CD4-positive, alpha-beta memory T cell (primary cell): ENCODE results near the gene RAPGEFL1. TPM values are rescaled to one million over a fixed set of nuclear protein-coding genes. Genes with fewer than 3 reads are reported as not detected.
A peak's percentile ranks its signal among the peaks of the same experiment; 100 is the strongest.

Source experiments
- CTCF ChIA-PET: fragments of 350-600 bp; sonication (Branson Sonifier 250); formaldehyde crosslinking; loops from one replicate; lab custom pipeline; 2021; ENCODE audit warnings: inconsistent platforms; ENCODE audit not compliant: partially characterized antibody; lab: Charles Lee
- POLR2A ChIA-PET: fragments of 350-600 bp; sonication (Branson Sonifier 250); formaldehyde crosslinking; loops from one replicate; lab custom pipeline; 2021; ENCODE audit not compliant: partially characterized antibody; lab: Charles Lee
- DNase-seq, 5 donors: peaks; one replicate each; pipeline versions ENCODE4 v3.0.0 to v3.0.0-alpha.2; 2020 to 2022; ENCODE audit warnings: mixed read lengths in 1 of 5
- H3K27ac ChIP-seq: one replicate; pipeline ENCODE4 v1.7.0; 2013; ENCODE audit warnings: low read depth, low read length
- H3K27me3 ChIP-seq: 2 replicates; pipeline ENCODE4 v1.7.0; 2013; ENCODE audit warnings: mild to moderate bottlenecking, low read length, moderate library complexity; ENCODE audit not compliant: insufficient read depth
- H3K36me3 ChIP-seq: 2 replicates; pipeline ENCODE4 v1.7.0; 2013; ENCODE audit warnings: mild to moderate bottlenecking, low read length, moderate library complexity; ENCODE audit not compliant: insufficient read depth
- H3K4me1 ChIP-seq: 2 replicates; pipeline ENCODE4 v1.7.0; 2013; ENCODE audit warnings: mild to moderate bottlenecking, low read length, moderate library complexity; ENCODE audit not compliant: insufficient read depth
- H3K4me3 ChIP-seq, 2 donors: one replicate each; pipeline ENCODE4 v1.7.0; 2013; ENCODE audit warnings: low read length in 2 of 2, mild to moderate bottlenecking in 1 of 2
- H3K9me3 ChIP-seq, 2 donors: one replicate each; pipeline ENCODE4 v1.7.0; 2013; ENCODE audit warnings: low read length in 2 of 2, control low read depth in 1 of 2; ENCODE audit not compliant: control insufficient read depth in 1 of 2
- H3K27ac Mint-ChIP-seq, 7 donors: one replicate each; pipeline ENCODE4 v1.8.0; 2020 to 2021; ENCODE audit warnings: mixed read lengths in 7 of 7, mild to moderate bottlenecking in 6 of 7, inconsistent platforms in 3 of 7, moderate library complexity in 3 of 7
- H3K27me3 Mint-ChIP-seq, 2 donors: one replicate each; pipeline ENCODE4 v1.8.0; 2020 to 2021; ENCODE audit warnings: mixed read lengths in 2 of 2
- H3K36me3 Mint-ChIP-seq, 2 donors: one replicate each; pipeline ENCODE4 v1.8.0; 2020 to 2021; ENCODE audit warnings: mixed read lengths in 2 of 2, inconsistent platforms in 1 of 2, mild to moderate bottlenecking in 1 of 2
- H3K4me1 Mint-ChIP-seq, 4 donors: one replicate each; pipeline ENCODE4 v1.8.0; 2020 to 2021; ENCODE audit warnings: mixed read lengths in 4 of 4, mild to moderate bottlenecking in 1 of 4
- H3K4me3 Mint-ChIP-seq, 8 donors: one replicate each; pipeline ENCODE4 v1.8.0; 2020 to 2021; ENCODE audit warnings: mixed read lengths in 8 of 8, mild to moderate bottlenecking in 7 of 8, moderate library complexity in 6 of 8, inconsistent platforms in 3 of 8
- H3K9me3 Mint-ChIP-seq, 8 donors: one replicate each; pipeline ENCODE4 v1.8.0; 2020 to 2021; ENCODE audit warnings: mixed read lengths in 8 of 8, mild to moderate bottlenecking in 5 of 8, inconsistent platforms in 3 of 8, moderate library complexity in 1 of 8
- intact Hi-C: fragments of 100-400 bp; cut with micrococcal nuclease; formaldehyde crosslinking; loops from one replicate; pipeline ENCODE4 v1.15.1; 2023
- polyA plus RNA-seq, 2 donors: library from polyadenylated mRNA; unstranded; fragments of 300-500 nt; fragmentation: Illumina TruSeq; gene quantifications; one replicate each; pipeline ENCODE4 v1.2.3, GENCODE V29; 2021
- total RNA-seq, 2 experiments: library from RNA; stranded (reverse); gene quantifications; one replicate each; pipeline ENCODE4 v1.2.3, GENCODE V29; 2021

Gene RAPGEFL1
- total and polyA plus RNA-seq, 4 experiments from 2014 or later = 0.13 to 6.5 (median 5.4) TPM; not detected in 1

- Histone ChIP-seq H3K4me3 (no peak overlapping the region), H3K9me3 (no peaks in the 10 kb centered on the region), H3K4me1 (peaks cover 6% of the 10 kb centered on the region), H3K36me3 (no peaks in the 10 kb centered on the region), H3K27me3 (no peaks in the 10 kb centered on the region), H3K27ac (no peak overlapping the region)
- no peak for DNase-seq
- POLR2A ChIA-PET = no interaction called here
- CTCF ChIA-PET = interaction anchor here (0.7 to 2.4 kb wide), 3 partner anchors 12 to 1126 kb away, joined by 4 to 9 read pairs (median 4); no protein-coding TSS in a partner anchor
- Mint-ChIP-seq H3K9me3 (no peaks in the 10 kb centered on the region), H3K4me3 (peak overlapping the region in 1 of 8 donors; percentile 17), H3K36me3 (peaks cover 0 to 2% of the 10 kb centered on the region in 2 donors), H3K4me1 (peaks cover 0 to 11% (median 7%) of the 10 kb centered on the region in 4 donors), H3K27me3 (no peaks in the 10 kb centered on the region), H3K27ac (no peak overlapping the region)
- intact Hi-C loops = no loop called here
Observed at GRCh38 chr17:40187238-40187637, 10.0 kb downstream of the RAPGEFL1 start.

DNA sequence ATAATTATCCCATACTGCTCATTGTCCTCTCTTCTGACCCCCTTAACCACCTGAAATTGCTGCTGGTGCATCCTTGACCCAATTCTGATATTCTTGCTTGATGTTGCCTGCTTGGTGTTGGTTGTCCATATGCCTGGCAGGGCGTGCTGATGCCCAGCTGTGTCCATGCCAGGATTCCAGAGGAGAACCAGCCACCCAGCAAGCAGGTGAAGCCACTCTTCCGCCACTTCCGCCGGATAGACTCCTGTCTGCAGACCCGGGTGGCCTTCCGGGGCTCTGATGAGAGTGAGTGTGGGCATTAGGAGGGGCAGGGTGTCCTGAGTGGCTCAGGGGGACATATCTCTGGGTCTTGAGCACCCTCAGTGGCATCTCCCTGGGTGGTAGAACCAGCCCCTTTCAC lies 11.4 kb downstream of the RAPGEFL1 start:
- no peak overlapping the region for H3K4me3 ChIP-seq
- CTCF ChIA-PET = interaction anchor here (0.7 to 6.3 kb wide), 8 partner anchors 9 to 162 kb away, joined by 3 to 26 read pairs (median 5); partner anchors contain the start of gene WIPF2
- POLR2A ChIA-PET = interaction anchor here (0.7 kb wide), 2 partner anchors 66 to 244 kb away, joined by 3 to 4 read pairs; no protein-coding TSS in a partner anchor
- H3K4me1 ChIP-seq = peaks cover 6% of the 10 kb centered on the region
- H3K27ac ChIP-seq = no peak overlapping the region
- H3K4me1 Mint-ChIP-seq = peaks cover 0 to 11% (median 7%) of the 10 kb centered on the region in 4 donors
- H3K36me3 ChIP-seq = no peaks in the 10 kb centered on the region
- H3K27me3 ChIP-seq = no peaks in the 10 kb centered on the region
- intact Hi-C loops = no loop called here
- no peaks in the 10 kb centered on the region for H3K27me3 Mint-ChIP-seq
- H3K9me3 ChIP-seq = no peaks in the 10 kb centered on the region
- peaks cover 0 to 2% of the 10 kb centered on the region in 2 donors for H3K36me3 Mint-ChIP-seq
- DNase-seq = no peak
- no peak overlapping the region for H3K4me3 Mint-ChIP-seq
- no peaks in the 10 kb centered on the region for H3K9me3 Mint-ChIP-seq
- H3K27ac Mint-ChIP-seq = no peak overlapping the region

DNA sequence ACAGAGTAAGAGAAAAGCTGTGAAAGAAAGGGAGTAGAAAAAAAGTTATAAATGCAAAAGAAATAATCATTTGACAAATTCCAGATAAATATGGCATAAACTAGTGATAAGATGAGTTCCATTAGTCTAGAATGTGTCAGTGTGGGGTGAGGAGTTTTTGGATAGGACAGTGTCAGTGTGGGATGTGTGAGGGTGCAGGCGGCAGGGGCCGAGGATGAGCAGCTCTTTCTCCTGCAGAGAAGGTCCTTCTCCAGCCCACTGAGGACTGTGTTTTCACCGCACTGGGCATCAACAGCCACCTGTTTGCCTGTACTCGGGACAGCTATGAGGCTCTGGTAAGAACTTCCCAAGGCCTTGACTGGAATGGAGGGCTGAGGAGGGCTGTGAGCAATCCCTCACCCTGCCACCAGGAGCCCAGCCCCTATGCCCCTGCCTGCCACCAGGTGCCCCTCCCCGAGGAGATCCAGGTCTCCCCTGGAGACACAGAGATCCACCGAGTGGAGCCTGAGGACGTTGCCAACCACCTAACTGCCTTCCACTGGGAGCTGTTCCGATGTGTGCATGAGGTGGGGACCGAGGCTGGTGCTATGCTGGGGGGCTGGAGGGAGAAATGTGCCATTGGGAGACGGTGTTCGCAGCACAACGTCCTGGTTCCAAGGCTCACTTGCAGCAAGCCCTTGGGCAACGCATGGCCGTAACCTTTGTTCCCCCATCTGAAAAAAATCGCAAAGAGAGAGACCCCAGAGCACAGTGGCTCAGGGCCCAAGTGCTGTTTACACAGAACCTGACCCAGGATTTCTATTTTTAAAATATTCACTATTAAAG lies 13.1 kb downstream of the RAPGEFL1 start:
- no peaks in the 10 kb centered on the region for H3K27me3 Mint-ChIP-seq
- no peaks in the 10 kb centered on the region for H3K9me3 Mint-ChIP-seq
- peak in 1 of 5 donors; percentile 14 for DNase-seq
- H3K27ac ChIP-seq = no peak overlapping the region
- intact Hi-C loops = loop anchor here (1.0 to 2.0 kb wide), 3 partner anchors 50 to 177 kb away; partner anchors contain the start of gene CASC3
- no peaks in the 10 kb centered on the region for H3K36me3 ChIP-seq
- peaks cover 0 to 11% (median 7%) of the 10 kb centered on the region in 4 donors for H3K4me1 Mint-ChIP-seq
- H3K27me3 ChIP-seq = no peaks in the 10 kb centered on the region
- no peaks in the 10 kb centered on the region for H3K9me3 ChIP-seq
- H3K36me3 Mint-ChIP-seq = peaks cover 0 to 2% of the 10 kb centered on the region in 2 donors
- peaks cover 6% of the 10 kb centered on the region for H3K4me1 ChIP-seq
- ChIA-PET CTCF (interaction anchor here (0.6 to 6.3 kb wide), 28 partner anchors 7 to 194 kb away, joined by 3 to 100 read pairs (median 5); partner anchors contain the start of genes CASC3, CSF3, NR1D1 and WIPF2), POLR2A (interaction anchor here (0.6 to 2.3 kb wide), 8 partner anchors 7 to 522 kb away, joined by 3 to 18 read pairs (median 6); partner anchors contain the start of genes MED24 and RAPGEFL1)
- H3K27ac Mint-ChIP-seq = peak overlapping the region in 4 of 7 donors; percentile 23 to 80 (median 68)
- no peak overlapping the region for H3K4me3 ChIP-seq
- peak overlapping the region; percentile 78 to 86 (median 82) for H3K4me3 Mint-ChIP-seq

GRCh38 chr17:40191237-40192208 lies 14.3 kb downstream of the RAPGEFL1 start:
- H3K27me3 Mint-ChIP-seq = no peaks in the 10 kb centered on the region
- CTCF ChIA-PET = interaction anchor here (0.7 to 6.3 kb wide), 36 partner anchors 9 to 234 kb away, joined by 3 to 100 read pairs (median 4); partner anchors contain the start of genes CASC3, CSF3, MED24 and NR1D1
- Histone ChIP-seq H3K27ac (no peak overlapping the region), H3K4me3 (peak overlapping the region; percentile 46 to 52), H3K4me1 (peaks cover 6% of the 10 kb centered on the region), H3K36me3 (no peaks in the 10 kb centered on the region), H3K9me3 (no peaks in the 10 kb centered on the region), H3K27me3 (no peaks in the 10 kb centered on the region)
- peak overlapping the region; percentile 90 to 96 (median 92) for H3K4me3 Mint-ChIP-seq
- intact Hi-C loops = loop anchor here (1.0 to 2.0 kb wide), 3 partner anchors 51 to 178 kb away; partner anchors contain the start of gene CASC3
- DNase-seq = peak; percentile 52 to 67 (median 56)
- no peaks in the 10 kb centered on the region for H3K9me3 Mint-ChIP-seq
- H3K4me1 Mint-ChIP-seq = peaks cover 0 to 11% (median 7%) of the 10 kb centered on the region in 4 donors
- POLR2A ChIA-PET = interaction anchor here (0.8 to 2.3 kb wide), 10 partner anchors 8 to 138 kb away, joined by 3 to 18 read pairs (median 5); partner anchors contain the start of genes MED24, RAPGEFL1 and WIPF2
- H3K36me3 Mint-ChIP-seq = peaks cover 0 to 2% of the 10 kb centered on the region in 2 donors
- peak overlapping the region in 5 of 7 donors; percentile 24 to 84 (median 82) for H3K27ac Mint-ChIP-seq

DNA sequence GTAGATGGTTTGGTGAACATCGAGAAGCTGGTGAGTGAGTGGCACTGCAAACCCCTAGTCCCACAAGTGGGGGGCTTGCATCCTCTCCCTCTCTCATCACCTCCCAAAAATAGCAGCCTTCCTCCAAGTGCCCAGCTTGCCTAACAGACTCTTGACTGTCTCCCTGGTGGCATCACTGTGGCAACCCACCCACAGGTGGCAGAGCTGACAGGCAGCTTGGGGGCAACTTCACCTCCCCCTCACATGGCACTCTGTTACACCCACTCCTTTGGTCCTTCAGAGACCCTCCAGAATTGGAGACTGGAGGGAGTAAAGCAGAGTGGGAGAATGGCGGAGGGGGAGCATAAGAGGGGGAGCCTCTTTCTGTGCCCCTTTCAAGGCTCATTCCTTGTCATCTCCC lies 15.7 kb downstream of the RAPGEFL1 start:
- Mint-ChIP-seq H3K9me3 (no peaks in the 10 kb centered on the region), H3K4me1 (peaks cover 0 to 11% (median 7%) of the 10 kb centered on the region in 4 donors), H3K36me3 (peaks cover 0 to 2% of the 10 kb centered on the region in 2 donors), H3K27me3 (no peaks in the 10 kb centered on the region), H3K4me3 (peak overlapping the region in 2 of 8 donors; percentile 34 to 43), H3K27ac (no peak overlapping the region)
- H3K4me1 ChIP-seq = peaks cover 6% of the 10 kb centered on the region
- DNase-seq = no peak
- no peaks in the 10 kb centered on the region for H3K9me3 ChIP-seq
- H3K27ac ChIP-seq = no peak overlapping the region
- no peak overlapping the region for H3K4me3 ChIP-seq
- ChIA-PET CTCF (interaction anchor here (0.8 to 6.3 kb wide), 15 partner anchors 10 to 235 kb away, joined by 3 to 100 read pairs (median 8); partner anchors contain the start of genes CSF3 and WIPF2), POLR2A (interaction anchor here (2.2 kb wide), 1 partner anchor 139 kb away, joined by 6 read pairs; the partner anchor contains the start of gene MED24)
- intact Hi-C loops = no loop called here
- no peaks in the 10 kb centered on the region for H3K36me3 ChIP-seq
- H3K27me3 ChIP-seq = no peaks in the 10 kb centered on the region

GRCh38 chr17:40194821-40195220 lies 17.6 kb downstream of the RAPGEFL1 start:
- Histone ChIP-seq H3K27ac (no peak overlapping the region), H3K9me3 (no peaks in the 10 kb centered on the region), H3K36me3 (no peaks in the 10 kb centered on the region), H3K4me3 (no peak overlapping the region), H3K4me1 (peaks cover 6% of the 10 kb centered on the region), H3K27me3 (no peaks in the 10 kb centered on the region)
- H3K4me3 Mint-ChIP-seq = no peak overlapping the region
- POLR2A ChIA-PET = interaction anchor here (0.8 kb wide), 1 partner anchor 71 kb away, joined by 3 read pairs; no protein-coding TSS in a partner anchor
- no peak overlapping the region for H3K27ac Mint-ChIP-seq
- intact Hi-C loops = no loop called here
- no peaks in the 10 kb centered on the region for H3K9me3 Mint-ChIP-seq
- peaks cover 0 to 2% of the 10 kb centered on the region in 2 donors for H3K36me3 Mint-ChIP-seq
- H3K4me1 Mint-ChIP-seq = peaks cover 2 to 10% (median 7%) of the 10 kb centered on the region in 4 donors
- no peak for DNase-seq
- CTCF ChIA-PET = interaction anchor here (1.0 to 6.3 kb wide), 4 partner anchors 8 to 182 kb away, joined by 4 to 100 read pairs (median 22); no protein-coding TSS in a partner anchor
- peaks cover 0 to 4% of the 10 kb centered on the region in 2 donors for H3K27me3 Mint-ChIP-seq
